Peyer's patch (tissue), 4 donors: ENCODE data around the gene TMEM81.

Experiments
- CTCF ChIP-seq, 6 experiments: fragments of 450-650 bp in 4 of 6; fragments of 200-600 bp in 2 of 6; sonication (generic) in 1 of 6; IDR thresholded peaks; one replicate each; pipeline ENCODE4 v1.5.1; 2017 to 2019; ENCODE audit warnings: antibody characterized with exemption in 6 of 6, mild to moderate bottlenecking in 3 of 6, moderate library complexity in 1 of 6
- POLR2A ChIP-seq, 2 donors: fragments of 450-650 bp; IDR thresholded peaks; one replicate each; pipeline ENCODE4 v1.5.1; 2017; ENCODE audit warnings: antibody characterized with exemption in 2 of 2, mild to moderate bottlenecking in 2 of 2, moderate library complexity in 2 of 2

GRCh38 chr1:205118752-205119151 is 34.5 kb upstream of the TMEM81 start:
- no peak for TF ChIP-seq CTCF (IDR thresholded peaks at IDR 0.05)
- no peak for TF ChIP-seq POLR2A (IDR thresholded peaks at IDR 0.05)
